ENCODE data around the gene CDKAL1.
"Not testable (repeated sequence)": the region's sequence is repeated elsewhere in the genome, so short reads cannot be mapped to it uniquely, and the experiment has no call there.

Gene CDKAL1

GRCh38 chr6:20751293-20751935 is 217.2 kb downstream of the CDKAL1 start:
- DNase-seq: no peak

- DNase-seq: no peak
Measured at GRCh38 chr6:20755631-20756030, 221.4 kb downstream of the CDKAL1 start.

GRCh38 chr6:20756584-20757147 is 222.4 kb downstream of the CDKAL1 start:
- DNase-seq: not testable (repeated sequence)

GRCh38 chr6:20757761-20758160 is 223.5 kb downstream of the CDKAL1 start:
- DNase-seq: no peak

GRCh38 chr6:20763296-20763695 is 229.0 kb downstream of the CDKAL1 start:
- DNase-seq: no peak

GRCh38 chr6:20769631-20770030 is 235.4 kb downstream of the CDKAL1 start:
- no peak for DNase-seq

- DNase-seq: no peak
Measured at GRCh38 chr6:20770773-20771172, 236.5 kb downstream of the CDKAL1 start.

- no peak for DNase-seq
Measured at GRCh38 chr6:20771409-20771808, 237.2 kb downstream of the CDKAL1 start.

- no peak for DNase-seq
Measured at GRCh38 chr6:20773822-20774221, 239.6 kb downstream of the CDKAL1 start.

- DNase-seq: no peak
Measured at GRCh38 chr6:20775981-20776380, 241.7 kb downstream of the CDKAL1 start.

GRCh38 chr6:20777801-20778200 is 243.5 kb downstream of the CDKAL1 start:
- DNase-seq: no peak

- DNase-seq: no peak
Measured at GRCh38 chr6:20778459-20778858, 244.2 kb downstream of the CDKAL1 start.

GRCh38 chr6:20778912-20779311 is 244.7 kb downstream of the CDKAL1 start:
- no peak for DNase-seq

- DNase-seq: no peak
Measured at GRCh38 chr6:20789162-20789561, 254.9 kb downstream of the CDKAL1 start.

GRCh38 chr6:20790032-20790791 is 256.0 kb downstream of the CDKAL1 start:
- DNase-seq: no peak

GRCh38 chr6:20791074-20791473 is 256.8 kb downstream of the CDKAL1 start:
- DNase-seq: no peak

GRCh38 chr6:20791944-20792343 is 257.7 kb downstream of the CDKAL1 start:
- no peak for DNase-seq

- DNase-seq: no peak
Measured at GRCh38 chr6:20793174-20793573, 258.9 kb downstream of the CDKAL1 start.

- DNase-seq: no peak
Measured at GRCh38 chr6:20797597-20797996, 263.3 kb downstream of the CDKAL1 start.

- DNase-seq: no peak
Measured at GRCh38 chr6:20800229-20800628, 266.0 kb downstream of the CDKAL1 start.

- DNase-seq: no peak
Measured at GRCh38 chr6:20800653-20801052, 266.4 kb downstream of the CDKAL1 start.

GRCh38 chr6:20801595-20801994 is 267.3 kb downstream of the CDKAL1 start:
- DNase-seq: no peak

GRCh38 chr6:20802596-20802995 is 268.3 kb downstream of the CDKAL1 start:
- no peak for DNase-seq

GRCh38 chr6:20805021-20805420 is 270.8 kb downstream of the CDKAL1 start:
- DNase-seq: no peak

All from activated T-cell treated with anti-CD3 and anti-CD28 coated beads, Interleukin-2, amount 50 U/mL, for 48 hours (primary cell).